Right ventricle myocardium inferior (tissue), 1 donor: ENCODE data around the gene TMEM163. TPM values are rescaled to one million over a fixed set of nuclear protein-coding genes. Genes with fewer than 3 reads are reported as not detected.
"Not testable (repeated sequence)": the region's sequence is repeated elsewhere in the genome, so short reads cannot be mapped to it uniquely, and the experiment has no call there.

ENCODE experiments used
- ATAC-seq: fragments of 200-7000 bp; cut with Tn5 transposase; one replicate; pipeline ENCODE4 v1.9.1; 2020; ENCODE audit warnings: mild to moderate bottlenecking, moderate library complexity
- DNase-seq: peaks from one replicate; pipeline ENCODE4 v3.0.0; 2021; ENCODE audit errors: missing footprints
- intact Hi-C: fragments of 100-400 bp; cut with DNase I; formaldehyde crosslinking; loops from one replicate; pipeline ENCODE4 v1.11.0; 2022
- total RNA-seq: library from RNA; stranded (reverse); fragmentation: NEBNext Ultra II Directional; extraction: Animal tissue kit (Norgen Biotek cat#: 25700); gene quantifications from one replicate; pipeline ENCODE4 v1.2.1, GENCODE V29; 2021
- donor health status: DM: no; HTN: yes; CAD: no; lungs with severe emphysema.

Gene TMEM163
- total RNA-seq, 1 donor from 2014 or later, result 0.46 TPM

GRCh38 chr2:134671513-134671912 lies 47.3 kb downstream of the TMEM163 start:
- DNase-seq, result no peak
- intact Hi-C loops, result no loop called here
- no peak for ATAC-seq

GRCh38 chr2:134670955-134671354 lies 47.8 kb downstream of the TMEM163 start:
- intact Hi-C loops, result no loop called here
- peak; percentile 75 for ATAC-seq
- DNase-seq, result no peak

DNA sequence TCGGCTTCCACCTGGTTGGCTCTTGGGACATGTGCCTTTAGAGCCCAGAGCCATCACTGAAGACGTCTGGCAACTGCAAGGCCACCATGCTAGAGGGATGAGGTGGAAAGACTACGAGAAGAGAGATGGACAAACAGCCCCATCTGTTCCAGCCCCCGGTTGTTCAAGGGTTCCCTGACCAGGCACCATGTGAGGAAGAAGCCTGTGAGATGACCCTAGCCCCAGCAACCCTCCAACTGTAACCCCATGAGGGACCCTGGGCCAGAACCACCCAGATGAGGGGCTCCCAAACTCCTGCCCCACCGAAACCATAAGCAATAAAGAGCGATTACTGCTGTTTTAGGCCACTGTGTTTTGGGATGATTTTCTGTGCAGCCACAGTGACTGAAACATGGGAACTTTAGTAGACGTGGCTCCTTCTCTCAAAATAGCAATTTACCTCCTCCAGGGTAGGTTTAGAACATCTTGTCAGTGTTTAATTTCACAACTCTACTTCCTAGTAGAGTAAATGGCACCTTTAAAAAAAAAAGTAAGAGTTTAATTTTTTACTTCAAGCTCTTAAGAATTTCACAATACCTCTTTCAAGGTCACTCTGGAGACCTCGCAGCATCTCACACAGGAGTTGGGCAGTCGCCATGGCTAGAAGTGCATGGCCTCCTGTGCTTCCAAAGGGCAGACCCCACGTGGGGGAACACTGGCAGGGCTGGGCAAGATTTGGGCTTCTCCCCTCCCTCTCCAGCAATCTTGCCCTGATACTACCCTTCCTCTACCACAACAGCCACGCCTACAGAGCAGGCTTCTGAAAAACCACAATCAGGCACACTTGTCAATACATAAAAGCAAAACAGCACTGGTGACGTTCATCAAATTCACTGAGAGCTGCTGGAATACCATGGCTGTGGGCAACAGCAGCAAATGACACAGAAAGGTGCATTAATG lies 48.8 kb downstream of the TMEM163 start:
- intact Hi-C loops, result loop anchor here (5.0 kb wide), 1 partner anchor 208 kb away; no protein-coding TSS in a partner anchor
- no peak for DNase-seq
- no peak for ATAC-seq

DNA sequence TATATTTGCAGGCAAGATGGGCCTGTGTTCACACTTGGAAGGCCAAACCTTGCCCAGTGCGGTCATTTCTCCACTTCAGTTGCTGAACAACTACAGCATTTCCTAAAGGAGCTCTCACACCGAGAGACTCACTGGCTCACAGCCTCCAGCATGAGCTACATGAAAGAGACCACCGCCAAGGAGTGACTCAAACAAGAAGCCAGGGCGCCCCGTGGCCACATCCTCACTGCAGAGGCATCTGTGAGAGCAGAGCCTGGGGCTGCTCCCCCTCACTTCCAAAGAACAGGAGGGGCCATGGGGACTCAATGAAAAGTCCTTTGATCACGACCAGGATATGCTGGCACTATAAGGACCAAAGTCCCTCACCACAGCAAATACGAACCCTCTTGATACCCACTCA lies 50.0 kb downstream of the TMEM163 start:
- intact Hi-C loops, result loop anchor here (5.0 kb wide), 1 partner anchor 207 kb away; no protein-coding TSS in a partner anchor
- no peak for DNase-seq

DNA sequence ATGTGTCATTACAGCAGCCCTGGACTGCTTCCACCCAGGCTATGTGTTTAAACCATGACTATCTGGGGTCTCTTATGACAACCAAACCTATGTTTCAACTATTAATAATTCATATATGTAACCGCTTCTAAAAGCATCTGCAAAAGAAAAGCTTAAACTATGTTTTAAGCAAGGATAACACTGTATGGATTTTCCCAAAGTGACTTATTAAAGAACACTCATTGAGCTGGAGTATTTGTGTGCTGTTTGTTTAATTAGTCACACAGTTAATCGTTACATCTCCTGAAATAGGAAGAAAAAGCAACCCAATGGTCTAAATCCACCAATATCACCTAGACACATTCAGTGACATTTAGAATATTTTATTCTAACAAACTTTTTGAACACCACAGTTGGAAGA lies 51.3 kb downstream of the TMEM163 start:
- intact Hi-C loops, result loop anchor here (5.0 kb wide), 1 partner anchor 205 kb away; no protein-coding TSS in a partner anchor
- no peak for DNase-seq
- ATAC-seq, result no peak

More for the DNA sequence above, 50.0 kb downstream of the TMEM163 start:
- peak; percentile 15 for ATAC-seq

- intact Hi-C loops, result loop anchor here (5.0 kb wide), 1 partner anchor 205 kb away; no protein-coding TSS in a partner anchor
- DNase-seq (no peak), ATAC-seq (no peak)
Measured at GRCh38 chr2:134667081-134667480, 51.7 kb downstream of the TMEM163 start.

GRCh38 chr2:134665727-134666506 lies 52.9 kb downstream of the TMEM163 start:
- no peak for DNase-seq
- intact Hi-C loops, result loop anchor here (5.0 kb wide), 1 partner anchor 204 kb away; no protein-coding TSS in a partner anchor
- ATAC-seq, result no peak

DNA sequence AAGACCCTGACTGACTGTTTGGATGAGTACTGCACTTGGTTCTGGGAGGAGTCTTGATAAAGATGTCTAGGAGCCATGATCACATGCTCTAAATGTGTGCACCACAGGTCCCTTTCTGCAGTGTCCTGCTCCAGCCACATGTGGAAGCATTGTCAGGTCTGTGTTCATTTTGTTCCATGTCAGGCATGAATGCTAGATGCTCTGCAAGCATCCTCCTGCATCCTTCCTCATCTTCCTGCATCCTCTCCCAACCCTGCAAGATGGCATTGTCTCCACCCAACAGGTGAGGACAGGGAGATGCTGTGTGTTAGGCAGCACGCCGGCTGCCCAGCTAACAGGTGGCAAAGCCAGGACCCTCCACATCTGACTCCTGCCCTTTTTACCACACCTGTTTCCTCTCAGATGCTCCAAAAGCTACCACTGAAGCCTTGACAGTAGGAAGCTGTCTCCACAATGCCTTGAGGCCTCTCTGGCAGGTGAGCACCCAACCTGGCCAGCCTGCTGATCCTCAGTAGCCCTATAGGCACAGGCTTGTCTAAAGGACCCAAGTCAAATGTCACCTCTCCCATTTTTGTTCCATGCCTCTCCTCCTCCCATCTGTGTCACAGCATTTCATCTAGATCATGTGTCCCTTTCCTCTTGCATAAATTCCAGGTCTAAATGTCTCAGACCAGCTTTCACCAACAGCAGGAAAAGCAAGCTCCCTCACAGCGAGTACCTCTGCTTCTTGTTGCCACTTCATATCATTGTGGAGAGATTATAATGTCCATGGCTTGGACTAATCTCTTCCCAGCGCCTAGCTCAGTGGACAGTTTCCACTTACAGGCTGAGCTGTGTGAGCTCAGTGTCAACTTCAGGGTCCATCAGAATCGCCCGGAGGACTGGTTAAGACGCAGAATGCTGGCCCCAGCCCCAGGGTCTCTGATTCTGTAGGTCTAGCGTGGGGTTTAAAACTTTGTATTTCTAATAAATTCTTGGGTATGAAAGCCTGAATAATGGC lies 55.0 kb downstream of the TMEM163 start:
- intact Hi-C loops, result no loop called here
- DNase-seq (no peak), ATAC-seq (no peak)

GRCh38 chr2:134662751-134663150 lies 56.0 kb downstream of the TMEM163 start:
- no peak for DNase-seq
- intact Hi-C loops, result no loop called here
- no peak for ATAC-seq

- no peak for DNase-seq
- ATAC-seq, result no peak
- intact Hi-C loops, result no loop called here
Measured at GRCh38 chr2:134660626-134661402, 58.0 kb downstream of the TMEM163 start.

GRCh38 chr2:134659724-134660123 lies 59.1 kb downstream of the TMEM163 start:
- no peak for DNase-seq
- intact Hi-C loops, result no loop called here
- ATAC-seq, result no peak

DNA sequence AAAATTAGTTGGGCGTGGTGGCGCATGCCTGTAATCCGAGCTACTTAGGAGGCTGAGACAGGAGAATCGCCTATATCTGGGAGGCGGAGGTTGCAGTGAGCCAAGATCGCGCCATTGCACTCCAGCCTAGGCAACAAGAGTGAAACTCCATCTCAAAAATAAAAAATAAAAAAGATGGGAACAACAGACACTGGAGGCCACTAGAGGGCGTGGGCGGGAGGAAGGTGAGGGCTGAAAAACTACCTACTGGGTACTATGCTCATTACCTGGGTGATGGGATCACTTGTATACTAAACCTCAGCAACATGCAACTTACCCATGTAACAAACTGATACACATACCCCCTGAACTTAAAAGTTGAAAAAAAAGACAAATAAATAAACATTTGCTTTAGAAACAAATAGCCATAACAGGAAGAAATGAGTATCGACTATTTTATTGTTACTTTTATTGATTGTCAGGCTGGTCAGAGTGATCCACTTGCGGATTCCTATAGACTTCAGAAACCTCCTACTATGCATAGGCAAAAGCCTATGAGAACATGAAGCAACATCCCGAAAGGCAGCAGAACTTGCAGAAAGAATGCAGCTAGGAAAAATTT lies 61.0 kb downstream of the TMEM163 start:
- DNase-seq (no peak), ATAC-seq (no peak)
- intact Hi-C loops, result no loop called here

DNA sequence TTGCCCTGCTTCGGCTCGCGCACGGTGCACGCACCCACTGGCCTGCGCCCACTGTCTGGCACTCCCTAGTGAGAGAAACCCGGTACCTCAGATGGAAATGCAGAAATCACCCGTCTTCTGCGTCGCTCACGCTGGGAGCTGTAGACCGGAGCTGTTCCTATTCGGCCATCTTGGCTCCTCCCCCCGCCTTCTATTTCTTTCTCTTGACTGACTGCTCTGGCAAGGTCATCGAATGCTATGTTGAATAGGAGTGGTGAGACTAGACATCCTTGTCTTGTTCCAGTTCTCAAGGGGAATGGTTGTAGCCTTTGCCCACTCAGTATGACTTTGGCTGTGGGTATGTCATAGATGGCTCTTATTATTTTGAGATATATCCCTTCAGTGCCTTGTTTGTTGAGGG lies 62.4 kb downstream of the TMEM163 start:
- ATAC-seq, DNase-seq, intact Hi-C loops: not testable (repeated sequence)

DNA sequence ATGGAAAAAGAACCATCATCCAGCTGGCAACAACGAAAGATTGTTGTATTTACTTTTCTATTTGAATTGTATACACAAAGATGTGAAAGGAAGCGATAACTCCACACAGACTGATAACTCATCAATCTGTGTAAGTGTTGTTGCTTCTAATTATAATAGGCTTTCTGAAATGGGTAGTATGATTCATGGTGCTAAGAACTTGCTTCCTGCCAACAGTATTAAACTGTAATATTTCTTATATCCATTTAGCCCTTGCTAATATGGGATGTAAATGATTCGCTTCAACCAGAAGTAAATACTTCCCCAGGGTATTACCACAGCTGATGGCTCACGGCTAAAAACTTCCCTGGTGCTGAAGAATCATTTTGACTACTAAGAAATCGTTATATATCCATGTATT lies 70.2 kb downstream of the TMEM163 start:
- intact Hi-C loops, result no loop called here
- ATAC-seq, result no peak
- no peak for DNase-seq

DNA sequence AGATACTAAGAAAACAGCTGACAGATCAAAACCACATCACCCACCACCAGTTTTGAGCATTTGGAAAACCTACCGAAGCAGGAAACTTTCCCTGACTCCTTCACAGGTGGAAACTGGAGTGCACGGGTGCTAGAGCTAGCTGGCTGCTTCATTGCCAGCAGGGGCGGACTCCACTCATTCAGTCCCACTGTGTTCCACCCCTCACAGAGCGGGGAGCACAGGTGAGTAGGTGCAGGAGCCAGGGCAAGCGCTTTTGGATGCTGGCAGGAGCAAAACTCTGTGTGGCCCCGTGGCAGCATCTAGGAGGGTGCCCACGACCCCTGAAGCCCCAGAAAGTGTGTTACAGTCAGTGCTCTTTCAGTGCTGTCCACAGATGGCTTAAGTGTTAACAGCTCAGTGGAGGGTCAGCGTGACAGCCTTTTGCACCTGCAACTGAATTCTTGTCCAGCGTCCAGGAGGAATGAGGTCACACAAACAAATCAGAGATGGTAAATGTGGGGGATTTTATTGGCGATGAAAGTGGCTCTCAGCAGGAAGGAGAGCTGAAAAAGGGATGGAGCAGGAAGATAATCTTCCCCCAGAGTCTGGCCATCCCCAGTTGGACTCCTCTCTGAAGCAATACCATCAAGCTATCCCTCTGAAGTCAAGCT lies 71.1 kb downstream of the TMEM163 start:
- no peak for ATAC-seq
- DNase-seq, result no peak
- intact Hi-C loops, result no loop called here

DNA sequence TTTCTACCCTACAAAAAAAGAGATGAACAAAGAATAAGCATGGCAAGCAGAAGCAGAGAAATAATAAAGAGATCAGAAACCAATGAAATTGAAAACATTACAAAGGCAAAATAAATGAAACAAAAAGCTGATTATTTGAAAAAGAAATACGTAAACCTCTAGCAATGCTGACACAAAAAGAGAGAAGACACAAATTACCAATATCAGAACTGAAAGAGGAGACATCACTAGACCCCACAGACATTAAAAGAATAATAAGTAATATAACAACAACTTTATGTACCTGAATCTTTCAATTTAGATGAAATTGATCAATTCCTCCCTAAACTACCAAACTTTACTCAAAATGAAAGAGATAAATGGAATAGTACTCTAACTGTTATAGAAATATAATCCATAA lies 75.9 kb downstream of the TMEM163 start:
- no peak for ATAC-seq
- no peak for DNase-seq
- intact Hi-C loops, result no loop called here

- intact Hi-C loops, result no loop called here
- ATAC-seq (no peak), DNase-seq (no peak)
Measured at GRCh38 chr2:134640494-134640893, 78.3 kb downstream of the TMEM163 start.
